Measurements from ENCODE around the gene DPH2.

DNA sequence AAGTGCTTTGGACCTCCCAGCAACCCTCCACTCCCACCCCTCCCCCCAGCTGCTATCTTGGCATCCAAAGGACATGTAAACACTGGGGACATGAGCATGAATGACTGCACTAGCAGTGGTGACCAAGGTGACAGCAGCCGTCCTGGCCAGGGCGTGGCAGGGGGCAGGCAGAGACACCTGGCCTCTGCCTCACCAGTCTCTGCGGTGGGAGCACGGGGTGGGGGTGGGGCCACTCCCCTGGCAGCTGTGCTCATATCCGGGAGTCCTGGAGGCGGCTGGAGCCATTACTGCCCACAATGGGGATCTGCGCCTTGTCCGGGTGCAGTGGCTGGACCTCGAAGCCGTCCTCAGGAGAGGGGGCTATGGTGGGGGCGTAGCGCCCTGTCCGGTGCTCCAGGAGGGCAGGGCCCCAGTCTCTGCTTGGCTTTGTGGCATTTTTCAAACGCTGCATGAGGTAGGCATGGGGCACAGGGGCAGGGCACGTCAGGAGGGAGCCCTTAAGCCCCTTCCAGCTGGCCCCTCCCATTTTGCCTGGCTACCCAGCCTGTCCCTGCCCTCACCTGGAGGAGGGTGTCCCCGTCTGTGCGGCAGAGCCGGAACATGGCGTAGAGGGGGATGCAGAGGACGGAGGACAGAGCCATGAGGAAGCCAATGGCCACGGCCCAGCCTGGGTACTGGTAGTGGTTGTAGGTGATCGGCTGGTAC lies 27.6 kb downstream of the DPH2 start:
- TF ChIP-seq, protein P1, sequence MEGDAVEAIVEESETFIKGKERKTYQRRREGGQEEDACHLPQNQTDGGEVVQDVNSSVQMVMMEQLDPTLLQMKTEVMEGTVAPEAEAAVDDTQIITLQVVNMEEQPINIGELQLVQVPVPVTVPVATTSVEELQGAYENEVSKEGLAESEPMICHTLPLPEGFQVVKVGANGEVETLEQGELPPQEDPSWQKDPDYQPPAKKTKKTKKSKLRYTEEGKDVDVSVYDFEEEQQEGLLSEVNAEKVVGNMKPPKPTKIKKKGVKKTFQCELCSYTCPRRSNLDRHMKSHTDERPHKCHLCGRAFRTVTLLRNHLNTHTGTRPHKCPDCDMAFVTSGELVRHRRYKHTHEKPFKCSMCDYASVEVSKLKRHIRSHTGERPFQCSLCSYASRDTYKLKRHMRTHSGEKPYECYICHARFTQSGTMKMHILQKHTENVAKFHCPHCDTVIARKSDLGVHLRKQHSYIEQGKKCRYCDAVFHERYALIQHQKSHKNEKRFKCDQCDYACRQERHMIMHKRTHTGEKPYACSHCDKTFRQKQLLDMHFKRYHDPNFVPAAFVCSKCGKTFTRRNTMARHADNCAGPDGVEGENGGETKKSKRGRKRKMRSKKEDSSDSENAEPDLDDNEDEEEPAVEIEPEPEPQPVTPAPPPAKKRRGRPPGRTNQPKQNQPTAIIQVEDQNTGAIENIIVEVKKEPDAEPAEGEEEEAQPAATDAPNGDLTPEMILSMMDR (conservative IDR thresholded peaks at IDR 0.05) = no peak
- no peak for TF ChIP-seq ZFX (IDR thresholded peaks at IDR 0.05)
